22Rv1 (cell line): Measurements from ENCODE around the gene CAMK2D.

Source experiments
- CTCF ChIP-seq: fragments of 450-650 bp; IDR thresholded peaks from 2 replicates; pipeline ENCODE4 v1.5.1; 2017; ENCODE audit warnings: mild to moderate bottlenecking
- ZFX ChIP-seq: fragments of 450-650 bp; IDR thresholded peaks from 2 replicates; pipeline ENCODE4 v1.6.1; 2017; ENCODE audit warnings: antibody characterized with exemption, borderline replicate concordance

GRCh38 chr4:113559947-113560346 lies 201.6 kb downstream of the CAMK2D start:
- no peak for TF ChIP-seq CTCF
- no peak for TF ChIP-seq ZFX
